A673 (cell line): ENCODE data around the gene FCRL4. TPM values are rescaled to one million over a fixed set of nuclear protein-coding genes. Genes with fewer than 3 reads are reported as not detected.
A peak's percentile ranks its signal among the peaks of the same experiment; 100 is the strongest.

ENCODE experiments used
- BruUV-seq: library from RNA; stranded (reverse); fragments of 400-500 nt; replicated peaks from 2 replicates; lab custom pipeline; 2021; lab: Mats Ljungman, UMichigan
- CTCF ChIA-PET: fragments of 300-600 bp; sonication (Branson Sonifier 250); formaldehyde crosslinking; loops from one replicate; lab custom pipeline; 2022; ENCODE audit warnings: antibody characterized with exemption; lab: Charles Lee
- POLR2A ChIA-PET: fragments of 300-600 bp; sonication (Branson Sonifier 250); formaldehyde crosslinking; loops from one replicate; lab custom pipeline; 2022; ENCODE audit warnings: antibody characterized with exemption; ENCODE audit not compliant: low non-redundant PET; lab: Charles Lee
- DNase-seq: peaks from one replicate; pipeline ENCODE4 v3.0.0-alpha.2; 2015; ENCODE audit warnings: low spot score
- H3K27ac ChIP-seq: fragments of 200-600 bp; sonication (generic); 2 replicates; pipeline ENCODE4 v1.5.1; 2016; ENCODE audit warnings: mixed run types, low read depth, mild to moderate bottlenecking, mixed read lengths, antibody characterized with exemption, low read length; ENCODE audit not compliant: poor library complexity, severe bottlenecking
- H3K27me3 ChIP-seq: fragments of 200-600 bp; sonication (generic); replicated peaks from 2 replicates; pipeline ENCODE4 v1.6.1; 2017; ENCODE audit warnings: mixed run types, low read depth, mild to moderate bottlenecking, mixed read lengths, antibody characterized with exemption, low read length; ENCODE audit not compliant: insufficient read depth, poor library complexity
- H3K36me3 ChIP-seq: fragments of 200-600 bp; sonication (generic); 2 replicates; pipeline ENCODE4 v1.6.1; 2016; ENCODE audit warnings: mixed run types, mild to moderate bottlenecking, mixed read lengths, antibody characterized with exemption, low read length; ENCODE audit not compliant: insufficient read depth, poor library complexity, severe bottlenecking
- H3K4me1 ChIP-seq: fragments of 200-600 bp; sonication (generic); 2 replicates; pipeline ENCODE4 v1.6.1; 2017; ENCODE audit warnings: mixed run types, mild to moderate bottlenecking, mixed read lengths, antibody characterized with exemption, low read length; ENCODE audit not compliant: insufficient read depth, poor library complexity, severe bottlenecking
- H3K4me3 ChIP-seq: fragments of 200-600 bp; sonication (generic); 2 replicates; pipeline ENCODE4 v1.5.1; 2016; ENCODE audit warnings: low read depth, mixed run types, mild to moderate bottlenecking, mixed read lengths, low read length; ENCODE audit not compliant: poor library complexity, severe bottlenecking
- H3K9me3 ChIP-seq: fragments of 200-600 bp; sonication (generic); 2 replicates; pipeline ENCODE4 v1.6.1; 2016; ENCODE audit warnings: mixed run types, low read depth, mild to moderate bottlenecking, mixed read lengths, antibody characterized with exemption, low read length; ENCODE audit not compliant: poor library complexity, severe bottlenecking
- EZH2 ChIP-seq: fragments of 200-600 bp; sonication (generic); IDR thresholded peaks from 2 replicates; pipeline ENCODE4 v1.6.1; 2017; ENCODE audit warnings: borderline replicate concordance, low read depth, mild to moderate bottlenecking, mixed read lengths, antibody characterized with exemption, low read length; ENCODE audit not compliant: poor library complexity, severe bottlenecking
- intact Hi-C: fragments of 100-400 bp; cut with micrococcal nuclease; formaldehyde crosslinking; loops from one replicate; pipeline ENCODE4 v1.10.0; 2022; ENCODE audit not compliant: unreplicated experiment
- total RNA-seq: library from RNA; stranded (reverse); gene quantifications from 2 replicates; pipeline ENCODE4 v1.2.3, GENCODE V29; 2021
- TF ChIP-seq, protein P1 (sequence below): fragments of 300-800, 200-600 bp; sonication (generic); conservative IDR thresholded peaks from 2 replicates; pipeline ENCODE4 v1.5.1; 2017; ENCODE audit warnings: low read depth, mild to moderate bottlenecking, antibody characterized with exemption, low read length, moderate library complexity, mixed read lengths

FCRL4 gene
- total RNA-seq, 1 experiment from 2014 or later: not detected

DNA sequence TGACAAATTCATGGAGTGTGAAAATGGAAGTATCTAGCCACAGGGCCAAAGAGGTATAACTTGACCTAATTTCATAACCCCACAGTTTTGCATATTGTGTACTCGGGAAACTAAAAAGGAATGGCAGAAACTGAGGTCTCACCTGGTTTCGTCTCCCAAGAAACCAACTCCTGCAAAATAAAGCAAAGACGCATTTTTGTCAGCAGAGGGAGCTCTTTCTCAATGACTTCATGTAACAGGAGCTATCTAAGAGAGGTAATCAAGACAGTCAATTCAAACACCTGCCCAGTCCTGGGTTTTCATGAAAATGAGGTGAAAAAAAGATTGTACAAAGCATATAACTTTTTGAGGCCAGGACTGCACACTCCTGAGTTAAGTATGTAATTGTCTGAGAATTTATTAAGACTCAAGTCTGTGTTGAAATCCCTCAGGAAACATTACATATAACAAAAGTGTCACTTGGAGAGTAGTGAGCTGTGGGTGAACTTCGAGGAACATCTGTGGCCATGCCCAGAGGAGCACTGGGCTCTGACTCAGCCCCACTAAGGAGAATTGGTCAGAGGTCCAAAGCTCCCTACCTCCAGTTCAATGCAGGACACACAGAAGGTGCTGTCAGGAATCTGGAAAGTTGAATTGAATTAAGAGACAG is 17.6 kb downstream of the FCRL4 start:
- Histone ChIP-seq H3K4me1 (no peaks in the 10 kb centered on the region), H3K36me3 (no peaks in the 10 kb centered on the region), H3K9me3 (no peaks in the 10 kb centered on the region), H3K27me3 (peaks cover 21% of the 10 kb centered on the region), H3K4me3 (no peak overlapping the region), H3K27ac (no peak overlapping the region)
- no TSS peak for BruUV-seq
- TF ChIP-seq EZH2: no peak
- TF ChIP-seq, protein P1, sequence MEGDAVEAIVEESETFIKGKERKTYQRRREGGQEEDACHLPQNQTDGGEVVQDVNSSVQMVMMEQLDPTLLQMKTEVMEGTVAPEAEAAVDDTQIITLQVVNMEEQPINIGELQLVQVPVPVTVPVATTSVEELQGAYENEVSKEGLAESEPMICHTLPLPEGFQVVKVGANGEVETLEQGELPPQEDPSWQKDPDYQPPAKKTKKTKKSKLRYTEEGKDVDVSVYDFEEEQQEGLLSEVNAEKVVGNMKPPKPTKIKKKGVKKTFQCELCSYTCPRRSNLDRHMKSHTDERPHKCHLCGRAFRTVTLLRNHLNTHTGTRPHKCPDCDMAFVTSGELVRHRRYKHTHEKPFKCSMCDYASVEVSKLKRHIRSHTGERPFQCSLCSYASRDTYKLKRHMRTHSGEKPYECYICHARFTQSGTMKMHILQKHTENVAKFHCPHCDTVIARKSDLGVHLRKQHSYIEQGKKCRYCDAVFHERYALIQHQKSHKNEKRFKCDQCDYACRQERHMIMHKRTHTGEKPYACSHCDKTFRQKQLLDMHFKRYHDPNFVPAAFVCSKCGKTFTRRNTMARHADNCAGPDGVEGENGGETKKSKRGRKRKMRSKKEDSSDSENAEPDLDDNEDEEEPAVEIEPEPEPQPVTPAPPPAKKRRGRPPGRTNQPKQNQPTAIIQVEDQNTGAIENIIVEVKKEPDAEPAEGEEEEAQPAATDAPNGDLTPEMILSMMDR: peak; percentile 86
- POLR2A ChIA-PET: no interaction called here
- peak; percentile 68 for DNase-seq
- CTCF ChIA-PET: interaction anchor here (0.5 to 1.5 kb wide), 7 partner anchors 8 to 545 kb away, joined by 3 to 20 read pairs (median 11); no protein-coding TSS in a partner anchor
- intact Hi-C loops: loop anchor here (1.0 to 10.0 kb wide), 5 partner anchors 111 to 544 kb away; no protein-coding TSS in a partner anchor

DNA sequence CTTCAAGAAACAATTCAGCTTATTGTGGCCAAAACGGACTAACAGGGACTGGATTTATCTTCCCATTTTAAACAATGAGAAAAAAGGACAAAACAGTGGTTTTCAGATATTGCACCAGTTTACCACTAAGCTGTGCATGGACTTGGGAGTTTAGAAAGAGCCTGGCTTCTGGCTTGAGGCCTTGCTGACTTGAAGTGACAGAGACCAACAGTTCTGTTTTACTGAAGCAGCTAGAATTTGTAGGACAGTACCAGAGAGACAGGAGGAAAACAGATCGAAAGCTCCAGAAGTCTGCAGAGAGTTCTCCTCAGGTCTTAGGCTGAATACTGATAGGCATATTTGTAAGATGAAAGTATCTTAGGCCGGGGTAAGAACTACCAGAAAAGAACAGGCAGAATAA is 20.5 kb downstream of the FCRL4 start:
- Histone ChIP-seq H3K27ac (no peak overlapping the region), H3K4me1 (no peaks in the 10 kb centered on the region), H3K9me3 (no peaks in the 10 kb centered on the region), H3K4me3 (no peak overlapping the region), H3K36me3 (no peaks in the 10 kb centered on the region), H3K27me3 (peaks cover 8% of the 10 kb centered on the region)
- DNase-seq: no peak
- intact Hi-C loops: no loop called here
- no TSS peak for BruUV-seq
- ChIA-PET POLR2A (no interaction called here), CTCF (no interaction called here)
- TF ChIP-seq, protein P1: no peak
- no peak for TF ChIP-seq EZH2

DNA sequence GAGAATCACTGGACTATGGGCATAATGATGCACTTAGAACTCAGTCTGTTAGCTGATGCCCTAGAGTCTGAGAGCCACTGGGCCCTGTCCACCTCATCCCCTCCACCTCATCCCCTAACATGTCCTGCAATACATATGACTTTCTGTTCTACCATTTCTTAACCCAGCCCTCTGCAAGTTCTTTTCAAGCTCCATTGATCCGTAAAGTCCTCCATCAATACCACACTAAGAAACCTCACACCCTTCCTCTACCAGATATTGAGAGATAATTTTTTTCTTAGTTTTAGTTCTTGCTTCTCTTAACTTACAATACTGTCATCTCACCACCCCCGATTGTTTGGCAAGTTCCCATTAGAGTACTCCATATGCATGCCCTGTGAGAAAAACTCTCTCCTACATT is 22.1 kb downstream of the FCRL4 start:
- ChIA-PET POLR2A (no interaction called here), CTCF (no interaction called here)
- no TSS peak for BruUV-seq
- H3K36me3 ChIP-seq: no peaks in the 10 kb centered on the region
- no peak overlapping the region for H3K4me3 ChIP-seq
- no peak for TF ChIP-seq EZH2
- TF ChIP-seq, protein P1: no peak
- no peak overlapping the region for H3K27ac ChIP-seq
- intact Hi-C loops: no loop called here
- no peak for DNase-seq
- H3K4me1 ChIP-seq: no peaks in the 10 kb centered on the region
- no peaks in the 10 kb centered on the region for H3K9me3 ChIP-seq
- peaks cover 8% of the 10 kb centered on the region for H3K27me3 ChIP-seq
